HEK293 (cell line): ENCODE data around the gene LAMB2.

Source experiments
- CTCF ChIA-PET: fragments of 350-600 bp; formaldehyde crosslinking; extraction: SDS; loops from one replicate; lab custom pipeline; 2021; ENCODE audit warnings: antibody characterized with exemption; lab: Yijun Ruan, JAX
- POLR2A ChIA-PET: fragments of 300-600 bp; formaldehyde crosslinking; extraction: SDS; loops from one replicate; lab custom pipeline; 2020; ENCODE audit warnings: antibody characterized with exemption, inconsistent platforms; lab: Yijun Ruan, JAX
- H3K27ac ChIP-seq: fragments of 200-500 bp; sonication (Bioruptor generic); 2 replicates; pipeline ENCODE4 v1.5.1; 2014; ENCODE audit warnings: low read depth, low read length, control low read depth, inconsistent platforms; ENCODE audit errors: extremely low read depth
- H3K36me3 ChIP-seq, 2 experiments: fragments of 200-500 bp in 1 of 2; sonication (Bioruptor generic) in 1 of 2; 1 replicate in 1 of 2; 2 replicates in 1 of 2; pipeline ENCODE4 v1.5.1; 2014 to 2017; ENCODE audit warnings: inconsistent platforms in 2 of 2, low read length in 2 of 2; ENCODE audit not compliant: control insufficient read depth in 2 of 2, insufficient read depth in 1 of 2
- H3K4me1 ChIP-seq: fragments of 200-500 bp; sonication (Bioruptor generic); 2 replicates; pipeline ENCODE4 v1.5.1; 2014; ENCODE audit warnings: mild to moderate bottlenecking, low read length, inconsistent platforms; ENCODE audit not compliant: control insufficient read depth, insufficient read depth
- H3K4me3 ChIP-seq: 2 replicates; pipeline ENCODE4 v1.5.1; 2011; ENCODE audit warnings: low read depth, mild to moderate bottlenecking, control low read depth, low read length, moderate library complexity
- H3K9me3 ChIP-seq: fragments of 200-500 bp; sonication (Bioruptor generic); 2 replicates; pipeline ENCODE4 v1.5.1; 2014; ENCODE audit warnings: low read depth, low read length, inconsistent platforms; ENCODE audit not compliant: control insufficient read depth, insufficient read depth
- BCL11A ChIP-seq: fragments of 450-650 bp; formaldehyde crosslinking; IDR thresholded peaks from 2 replicates; pipeline ENCODE4 v1.5.1; 2016; ENCODE audit warnings: low read depth, missing biosample characterization, missing genetic modification characterization
- BCL11B ChIP-seq: fragments of 450-650 bp; formaldehyde crosslinking; IDR thresholded peaks from 2 replicates; pipeline ENCODE4 v1.5.1; 2016; ENCODE audit warnings: low read depth, missing biosample characterization, missing genetic modification characterization
- CTCF ChIP-seq: fragments of 450-650 bp; formaldehyde crosslinking; IDR thresholded peaks from 2 replicates; pipeline ENCODE4 v1.5.1; 2016; ENCODE audit warnings: missing biosample characterization, missing genetic modification characterization
- GFI1B ChIP-seq: fragments of 450-650 bp; formaldehyde crosslinking; IDR thresholded peaks from 2 replicates; pipeline ENCODE4 v1.5.1; 2016; ENCODE audit warnings: missing biosample characterization, missing genetic modification characterization
- GLI4 ChIP-seq: fragments of 450-650 bp; formaldehyde crosslinking; IDR thresholded peaks from 2 replicates; pipeline ENCODE4 v1.5.1; 2016; ENCODE audit warnings: missing biosample characterization, missing genetic modification characterization
- KLF16 ChIP-seq: fragments of 450-650 bp; formaldehyde crosslinking; IDR thresholded peaks from 2 replicates; pipeline ENCODE4 v1.5.1; 2017; ENCODE audit warnings: missing biosample characterization, missing genetic modification characterization
- KLF9 ChIP-seq: fragments of 450-650 bp; formaldehyde crosslinking; IDR thresholded peaks from 2 replicates; pipeline ENCODE4 v1.5.1; 2016; ENCODE audit warnings: missing biosample characterization, missing genetic modification characterization, low read depth
- PRDM10 ChIP-seq: fragments of 450-650 bp; formaldehyde crosslinking; IDR thresholded peaks from 2 replicates; pipeline ENCODE4 v1.5.1; 2016; ENCODE audit warnings: missing biosample characterization, missing genetic modification characterization
- ZBTB21 ChIP-seq: fragments of 450-650 bp; formaldehyde crosslinking; IDR thresholded peaks from 2 replicates; pipeline ENCODE4 v1.5.1; 2017; ENCODE audit warnings: missing biosample characterization, missing genetic modification characterization
- ZBTB26 ChIP-seq: fragments of 450-650 bp; formaldehyde crosslinking; optimal IDR thresholded peaks from 2 replicates; pipeline ENCODE3; 2016; ENCODE audit warnings: missing biosample characterization, mild to moderate bottlenecking, missing genetic modification characterization
- ZBTB44 ChIP-seq: fragments of 450-650 bp; IDR thresholded peaks from 2 replicates; pipeline ENCODE4 v1.5.1; 2018; ENCODE audit warnings: missing biosample characterization, mild to moderate bottlenecking, missing genetic modification characterization
- ZNF114 ChIP-seq: fragments of 450-650 bp; formaldehyde crosslinking; IDR thresholded peaks from 2 replicates; pipeline ENCODE4 v1.5.0; 2017; ENCODE audit warnings: missing biosample characterization, missing genetic modification characterization
- ZNF239 ChIP-seq: fragments of 450-650 bp; formaldehyde crosslinking; IDR thresholded peaks from 2 replicates; pipeline ENCODE4 v1.5.1; 2016; ENCODE audit warnings: missing biosample characterization, missing genetic modification characterization
- ZNF24 ChIP-seq: fragments of 450-650 bp; formaldehyde crosslinking; IDR thresholded peaks from 2 replicates; pipeline ENCODE4 v1.5.1; 2016; ENCODE audit warnings: missing biosample characterization, missing genetic modification characterization
- ZNF335 ChIP-seq: fragments of 450-650 bp; formaldehyde crosslinking; conservative IDR thresholded peaks from 2 replicates; pipeline ENCODE4 v1.5.1; 2016; ENCODE audit warnings: missing biosample characterization, missing genetic modification characterization
- ZNF341 ChIP-seq: fragments of 450-650 bp; formaldehyde crosslinking; IDR thresholded peaks from 2 replicates; pipeline ENCODE4; 2016; ENCODE audit warnings: low read depth, missing biosample characterization, missing genetic modification characterization
- ZNF449 ChIP-seq: fragments of 450-650 bp; formaldehyde crosslinking; IDR thresholded peaks from 2 replicates; pipeline ENCODE4 v1.5.1; 2017; ENCODE audit warnings: missing biosample characterization, mild to moderate bottlenecking, missing genetic modification characterization, moderate library complexity
- ZNF48 ChIP-seq: fragments of 450-650 bp; formaldehyde crosslinking; IDR thresholded peaks from 2 replicates; pipeline ENCODE4 v1.5.1; 2016; ENCODE audit warnings: missing biosample characterization, missing genetic modification characterization
- ZNF549 ChIP-seq: fragments of 450-650 bp; IDR thresholded peaks from 2 replicates; pipeline ENCODE4 v1.5.1; 2018; ENCODE audit warnings: missing biosample characterization, missing genetic modification characterization, mild to moderate bottlenecking, inconsistent platforms, moderate library complexity
- ZNF560 ChIP-seq: fragments of 450-650 bp; formaldehyde crosslinking; IDR thresholded peaks from 2 replicates; pipeline ENCODE4 v1.5.1; 2017; ENCODE audit warnings: missing biosample characterization, missing genetic modification characterization, borderline replicate concordance
- ZNF561 ChIP-seq: fragments of 450-650 bp; IDR thresholded peaks from 2 replicates; pipeline ENCODE4 v1.5.1; 2018; ENCODE audit warnings: missing biosample characterization, missing genetic modification characterization, borderline replicate concordance
- ZNF626 ChIP-seq: fragments of 450-650 bp; sonication (Bioruptor Pico); formaldehyde crosslinking; IDR thresholded peaks from 2 replicates; pipeline ENCODE4 v1.5.1; 2018; ENCODE audit warnings: missing biosample characterization, missing genetic modification characterization, inconsistent platforms
- ZNF707 ChIP-seq: fragments of 450-650 bp; formaldehyde crosslinking; IDR thresholded peaks from 2 replicates; pipeline ENCODE4 v1.5.1; 2016; ENCODE audit warnings: missing biosample characterization, missing genetic modification characterization
- ZXDB ChIP-seq: fragments of 450-650 bp; formaldehyde crosslinking; IDR thresholded peaks from 2 replicates; pipeline ENCODE4 v1.5.1; 2016; ENCODE audit warnings: missing biosample characterization, missing genetic modification characterization

The LAMB2 gene

GRCh38 chr3:49166752-49167556 lies 34.1 kb upstream of the LAMB2 start (continued):
- no peak for TF ChIP-seq ZBTB44

GRCh38 chr3:49165771-49166751 lies 33.2 kb upstream of the LAMB2 start, which contains the start of gene CCDC71:
Gene CCDC71 (minus strand): TSS chr3:49166331. CDS start chr3:49164208, 2,123 bp downstream.
- Histone ChIP-seq H3K27ac (peak within 1 kb of the TSS; percentile 69; the same call in 1 of the 2 replicates), H3K9me3 (no peaks in the 10 kb centered on the region), H3K4me1 (no peaks in the 10 kb centered on the region), H3K4me3 (peak within 1 kb of the TSS; percentile 96), H3K36me3 (peaks cover 0 to 41% of the 10 kb centered on the region in 2 experiments; a peak in 2 of 3 replicates)
- ChIA-PET CTCF (no interaction called here), POLR2A (interaction anchor here (0.6 kb wide), 1 partner anchor 275 kb away, joined by 5 read pairs; no protein-coding TSS in a partner anchor)
- TF ChIP-seq ZBTB21 = no peak
- TF ChIP-seq ZNF239 (tag by site-specific recombination) = no peak
- TF ChIP-seq GLI4 (tag by site-specific recombination) = no peak
- no peak for TF ChIP-seq ZNF48 (tag by site-specific recombination)
- TF ChIP-seq ZNF560 (tag by site-specific recombination) = no peak
- peak; percentile 65; the same call in 1 of the 2 replicates for TF ChIP-seq ZXDB
- TF ChIP-seq KLF16 (tag by site-specific recombination) = no peak; the same call in 1 of the 2 replicates
- no peak for TF ChIP-seq ZNF626 (tag by site-specific recombination)
- TF ChIP-seq CTCF (tag by site-specific recombination) = no peak
- TF ChIP-seq ZNF449 (tag by site-specific recombination) = peak; percentile 65; the same call in 1 of the 2 replicates
- TF ChIP-seq PRDM10 (tag by site-specific recombination) = no peak
- TF ChIP-seq ZNF561 (tag by site-specific recombination) = no peak
- 0 out of 2 replicates have a peak, but pooled peaks have one; percentile 19 for TF ChIP-seq ZNF24 (tag by site-specific recombination)
- peak; percentile 78 for TF ChIP-seq ZNF335 (tag by site-specific recombination)
- TF ChIP-seq BCL11B (tag by site-specific recombination) = peak; percentile 85
- TF ChIP-seq ZNF707 (tag by site-specific recombination) = no peak
- no peak for TF ChIP-seq ZNF114 (tag by site-specific recombination)
- no peak for TF ChIP-seq ZNF549
- peak; percentile 53 for TF ChIP-seq ZBTB26 (tag by site-specific recombination)
- TF ChIP-seq KLF9 (tag by site-specific recombination) = 0 out of 2 replicates have a peak, but pooled peaks have one; percentile 33
- TF ChIP-seq GFI1B (tag by site-specific recombination) = no peak
- TF ChIP-seq ZNF341 (tag by site-specific recombination) = no peak
- peak; percentile 26; the same call in 1 of the 2 replicates for TF ChIP-seq BCL11A
